Chondrocyte (in vitro differentiated cells): ENCODE data around the gene RNF126. TPM values are rescaled to one million over a fixed set of nuclear protein-coding genes. Genes with fewer than 3 reads are reported as not detected.
A peak's percentile ranks its signal among the peaks of the same experiment; 100 is the strongest.
"Not testable (repeated sequence)": the region's sequence is repeated elsewhere in the genome, so short reads cannot be mapped to it uniquely, and the experiment has no call there.

Source experiments
- DNase-seq: peaks from one replicate; pipeline ENCODE4 v3.0.0; 2021; ENCODE audit warnings: mixed read lengths, low spot score
- H3K27ac Mint-ChIP-seq: one replicate; pipeline ENCODE4 v1.8.0; 2021; ENCODE audit warnings: mild to moderate bottlenecking, moderate library complexity, mixed read lengths; ENCODE audit not compliant: unreplicated experiment
- H3K27me3 Mint-ChIP-seq: 2 replicates; pipeline ENCODE4 v1.8.0; 2021; ENCODE audit warnings: low read depth, mixed read lengths
- H3K36me3 Mint-ChIP-seq: 2 replicates; pipeline ENCODE4 v1.8.0; 2021; ENCODE audit warnings: low read depth, mixed read lengths
- H3K4me1 Mint-ChIP-seq: 2 replicates; pipeline ENCODE4 v1.8.0; 2021; ENCODE audit warnings: low read depth, mild to moderate bottlenecking, mixed read lengths
- H3K4me3 Mint-ChIP-seq: one replicate; pipeline ENCODE4 v1.8.0; 2021; ENCODE audit warnings: mild to moderate bottlenecking, moderate library complexity, mixed read lengths; ENCODE audit not compliant: unreplicated experiment
- H3K9me3 Mint-ChIP-seq: 2 replicates; pipeline ENCODE4 v1.8.0; 2021; ENCODE audit warnings: low read depth, mixed read lengths
- CTCF ChIP-seq: fragments of 200-600 bp; sonication (generic); IDR thresholded peaks from 2 replicates; pipeline ENCODE4 v1.5.0; 2021; ENCODE audit warnings: antibody characterized with exemption, mild to moderate bottlenecking, moderate library complexity
- total RNA-seq: library from RNA; stranded (reverse); gene quantifications from 3 replicates; pipeline ENCODE4 v1.2.1, GENCODE V29; 2021

RNF126 gene
- total RNA-seq, 1 donor from 2014 or later = 29.5 TPM

GRCh38 chr19:607301-608154 lies 55.5 kb downstream of the RNF126 start:
- H3K27ac Mint-ChIP-seq = no peak overlapping the region
- no peak for DNase-seq

GRCh38 chr19:605061-605971 lies 57.7 kb downstream of the RNF126 start:
- H3K36me3 Mint-ChIP-seq = not testable (repeated sequence)

More at GRCh38 chr19:607301-608154, 55.5 kb downstream of the RNF126 start:
- Mint-ChIP-seq H3K27me3 (no peaks in the 10 kb centered on the region), H3K4me1 (peaks cover 16% of the 10 kb centered on the region), H3K9me3 (no peaks in the 10 kb centered on the region), H3K36me3 (no peaks in the 10 kb centered on the region), H3K4me3 (no peak overlapping the region)
- no peak for TF ChIP-seq CTCF

GRCh38 chr19:604355-604754 lies 58.7 kb downstream of the RNF126 start:
- H3K4me3 Mint-ChIP-seq = no peak overlapping the region
- H3K27me3 Mint-ChIP-seq = no peaks in the 10 kb centered on the region
- TF ChIP-seq CTCF = no peak
- H3K27ac Mint-ChIP-seq = no peak overlapping the region
- H3K4me1 Mint-ChIP-seq = no peaks in the 10 kb centered on the region
- DNase-seq = no peak
- H3K9me3 Mint-ChIP-seq = no peaks in the 10 kb centered on the region
- no peaks in the 10 kb centered on the region for H3K36me3 Mint-ChIP-seq

More at GRCh38 chr19:605061-605971, 57.7 kb downstream of the RNF126 start:
- not testable (repeated sequence) for DNase-seq, H3K27ac Mint-ChIP-seq, H3K9me3 Mint-ChIP-seq, H3K27me3 Mint-ChIP-seq, H3K4me1 Mint-ChIP-seq, H3K4me3 Mint-ChIP-seq
- peak; percentile 27 for TF ChIP-seq CTCF

GRCh38 chr19:603779-604178 lies 59.2 kb downstream of the RNF126 start:
- H3K36me3 Mint-ChIP-seq, H3K27ac Mint-ChIP-seq, H3K9me3 Mint-ChIP-seq, DNase-seq, H3K27me3 Mint-ChIP-seq, H3K4me1 Mint-ChIP-seq, H3K4me3 Mint-ChIP-seq: not testable (repeated sequence)

GRCh38 chr19:603302-603639 lies 59.7 kb downstream of the RNF126 start:
- H3K9me3 Mint-ChIP-seq = not testable (repeated sequence)

More at GRCh38 chr19:603302-603639, 59.7 kb downstream of the RNF126 start:
- H3K36me3 Mint-ChIP-seq, H3K4me1 Mint-ChIP-seq, H3K27ac Mint-ChIP-seq, DNase-seq, H3K4me3 Mint-ChIP-seq, H3K27me3 Mint-ChIP-seq: not testable (repeated sequence)
